Liver (tissue), 9 donors: Measurements from ENCODE around the gene MOCS2. TPM values are rescaled to one million over a fixed set of nuclear protein-coding genes. Genes with fewer than 3 reads are reported as not detected.

Source experiments
- DNase-seq: peaks from one replicate; pipeline ENCODE4 v3.0.0-alpha.2; 2017; ENCODE audit warnings: low spot score
- H3K27ac ChIP-seq, 2 donors: one replicate each; pipeline ENCODE4 v1.7.0; 2013; ENCODE audit warnings: inconsistent platforms in 2 of 2, low read length in 2 of 2, control low read depth in 1 of 2, low read depth in 1 of 2, mild to moderate bottlenecking in 1 of 2
- H3K27me3 ChIP-seq, 4 donors: one replicate each; pipeline versions ENCODE4 v1.6.1 to v1.7.0; 2013; ENCODE audit warnings: low read length in 3 of 4, inconsistent platforms in 1 of 4, mild to moderate bottlenecking in 1 of 4, moderate library complexity in 1 of 4; ENCODE audit not compliant: control insufficient read depth in 4 of 4, insufficient read depth in 4 of 4
- H3K36me3 ChIP-seq, 4 donors: one replicate each; pipeline versions ENCODE4 v1.6.1 to v1.7.0; 2013; ENCODE audit warnings: low read length in 3 of 4, mild to moderate bottlenecking in 3 of 4, low read depth in 1 of 4, moderate library complexity in 1 of 4; ENCODE audit not compliant: control insufficient read depth in 4 of 4, insufficient read depth in 3 of 4
- H3K4me1 ChIP-seq, 4 donors: one replicate each; pipeline versions ENCODE4 v1.6.1 to v1.7.0; 2013; ENCODE audit warnings: low read length in 3 of 4, mild to moderate bottlenecking in 3 of 4, moderate library complexity in 1 of 4; ENCODE audit not compliant: control insufficient read depth in 4 of 4, insufficient read depth in 4 of 4
- H3K4me3 ChIP-seq, 3 donors: one replicate each; pipeline versions ENCODE4 v1.6.1 to v1.7.0; 2013; ENCODE audit warnings: low read length in 3 of 3, control low read depth in 1 of 3, low read depth in 1 of 3, mild to moderate bottlenecking in 1 of 3
- H3K9ac ChIP-seq, 2 donors: one replicate each; pipeline ENCODE4 v1.7.0; 2013; ENCODE audit warnings: low read length in 2 of 2, mild to moderate bottlenecking in 2 of 2, moderate library complexity in 2 of 2, control low read depth in 1 of 2, low read depth in 1 of 2
- H3K9me3 ChIP-seq, 4 donors: one replicate each; pipeline versions ENCODE4 v1.6.1 to v1.7.0; 2013; ENCODE audit warnings: low read length in 3 of 4; ENCODE audit not compliant: control insufficient read depth in 4 of 4
- CTCF ChIP-seq: fragments of 150-350 bp; IDR thresholded peaks from 2 replicates; pipeline ENCODE4 v1.5.1; 2017; ENCODE audit warnings: improper control_type of control experiment, low read depth, low read length; ENCODE audit not compliant: missing input control
- EGR1 ChIP-seq, 2 donors: IDR thresholded peaks; 2 replicates each; pipeline ENCODE4 v1.6.1; 2016 to 2018; ENCODE audit warnings: antibody characterized with exemption in 2 of 2, low read depth in 2 of 2
- FOXA1 ChIP-seq: IDR thresholded peaks from 2 replicates; pipeline ENCODE4 v1.6.1; 2016; ENCODE audit warnings: antibody characterized with exemption
- FOXA2 ChIP-seq: IDR thresholded peaks from 2 replicates; pipeline ENCODE4 v1.6.1; 2016; ENCODE audit warnings: antibody characterized with exemption
- GABPA ChIP-seq, 2 donors: IDR thresholded peaks in 1 of 2; conservative IDR thresholded peaks in 1 of 2; 2 replicates each; pipeline ENCODE4 v1.6.1; 2016; ENCODE audit warnings: antibody characterized with exemption in 2 of 2, mild to moderate bottlenecking in 1 of 2, moderate library complexity in 1 of 2
- HNF4G ChIP-seq: IDR thresholded peaks from 2 replicates; pipeline ENCODE4 v1.6.1; 2016; ENCODE audit warnings: antibody characterized with exemption
- JUND ChIP-seq, 2 donors: IDR thresholded peaks; 2 replicates each; pipeline ENCODE4 v1.6.1; 2016; ENCODE audit warnings: antibody characterized with exemption in 2 of 2
- MAX ChIP-seq: IDR thresholded peaks from 2 replicates; pipeline ENCODE4 v1.6.1; 2016; ENCODE audit warnings: antibody characterized with exemption
- NR2F2 ChIP-seq: IDR thresholded peaks from 2 replicates; pipeline ENCODE4 v1.6.1; 2016; ENCODE audit warnings: antibody characterized with exemption
- RAD21 ChIP-seq, 2 donors: IDR thresholded peaks; 2 replicates each; pipeline ENCODE4 v1.6.1; 2016; ENCODE audit warnings: antibody characterized with exemption in 2 of 2, mild to moderate bottlenecking in 2 of 2
- REST ChIP-seq: IDR thresholded peaks from 2 replicates; pipeline ENCODE4 v1.6.1; 2016; ENCODE audit warnings: antibody characterized with exemption, mild to moderate bottlenecking
- RXRA ChIP-seq, 2 donors: IDR thresholded peaks; 2 replicates each; pipeline ENCODE4 v1.6.1; 2017 to 2018; ENCODE audit warnings: antibody characterized with exemption in 2 of 2, mild to moderate bottlenecking in 1 of 2
- SP1 ChIP-seq: IDR thresholded peaks from 2 replicates; pipeline ENCODE4 v1.6.1; 2018; ENCODE audit warnings: antibody characterized with exemption, mild to moderate bottlenecking
- TAF1 ChIP-seq: conservative IDR thresholded peaks from 2 replicates; pipeline ENCODE4 v1.6.1; 2016; ENCODE audit warnings: antibody characterized with exemption, mild to moderate bottlenecking
- YY1 ChIP-seq: IDR thresholded peaks from 2 replicates; pipeline ENCODE4 v1.6.1; 2016; ENCODE audit warnings: antibody characterized with exemption, mild to moderate bottlenecking
- ZBTB33 ChIP-seq: IDR thresholded peaks from 2 replicates; pipeline ENCODE4 v1.6.1; 2016; ENCODE audit warnings: antibody characterized with exemption
- WGBS: extraction: QIAGEN DNeasy Blood & Tissue Kit; methylation state at CpG from one replicate; pipeline ENCODE4 v1.1.7; 2013; 5-methylcytosine and 5-hydroxymethylcytosine counted together
- polyA plus RNA-seq, 2 donors: library from polyadenylated mRNA; stranded (reverse) in 1 of 2; unstranded in 1 of 2; fragments of 200-250 nt in 1 of 2; fragments of >200 nt in 1 of 2; fragmentation: Nextera tagmentation in 1 of 2; extraction: Ambion mirVana in 1 of 2; gene quantifications; one replicate each; pipeline versions ENCODE4 v1.2.1 to v1.2.3, GENCODE V29; 2013 to 2015
- total RNA-seq, 2 donors: library from RNA; depleted of rRNA; stranded (reverse); fragments of >200 nt; gene quantifications; one replicate each; pipeline ENCODE4 v1.2.3, GENCODE V29; 2014
- donor health status: healthy.
- donor health status: healthy.
- donor health status: healthy.
- donor health status: healthy.
- donor health status: healthy.

The MOCS2 gene
- total and polyA plus RNA-seq, 4 donors: 13.2 to 58.5 (median 39.1) TPM

GRCh38 chr5:53052499-53052898 lies 57.1 kb downstream of the MOCS2 start:
- H3K4me3 ChIP-seq: no peak overlapping the region
- H3K36me3 ChIP-seq: no peaks in the 10 kb centered on the region
- H3K9ac ChIP-seq: no peak overlapping the region
- peaks cover 0 to 5% (median 0%) of the 10 kb centered on the region in 4 donors for H3K27me3 ChIP-seq
- no peak overlapping the region for H3K27ac ChIP-seq
- DNase-seq: no peak
- H3K9me3 ChIP-seq: no peaks in the 10 kb centered on the region
- no peaks in the 10 kb centered on the region for H3K4me1 ChIP-seq
- WGBS: 78% methylated on average over 2 of the region's 2 CpGs
- TF ChIP-seq FOXA2: no peak
- TF ChIP-seq EGR1 (IDR thresholded peaks at IDR 0.05; ENCODE audit: low read depth in 2 of 2): no peak
- no peak for TF ChIP-seq HNF4G
- no peak for TF ChIP-seq JUND (IDR thresholded peaks at IDR 0.05)
- no peak for TF ChIP-seq MAX
- no peak for TF ChIP-seq YY1
- TF ChIP-seq SP1: no peak
- no peak for TF ChIP-seq GABPA (IDR thresholded peaks at IDR 0.05 in 1 of 2, conservative IDR thresholded peaks at IDR 0.05 in 1 of 2)
- TF ChIP-seq REST: no peak
- TF ChIP-seq ZBTB33: no peak
- TF ChIP-seq TAF1: no peak
- TF ChIP-seq FOXA1: no peak
- TF ChIP-seq RXRA (IDR thresholded peaks at IDR 0.05): no peak
- TF ChIP-seq RAD21 (IDR thresholded peaks at IDR 0.05): no peak
- no peak for TF ChIP-seq CTCF
- TF ChIP-seq NR2F2: no peak

- H3K4me1 ChIP-seq: no peaks in the 10 kb centered on the region
- 89% methylated on average over 2 of the region's 2 CpGs for WGBS
- H3K36me3 ChIP-seq: no peaks in the 10 kb centered on the region
- no peak overlapping the region for H3K4me3 ChIP-seq
- no peak for DNase-seq
- no peak for TF ChIP-seq REST
- TF ChIP-seq HNF4G: no peak
- TF ChIP-seq JUND (IDR thresholded peaks at IDR 0.05): no peak
- TF ChIP-seq FOXA1: no peak
- TF ChIP-seq YY1: no peak
- TF ChIP-seq NR2F2: no peak
- TF ChIP-seq RXRA (IDR thresholded peaks at IDR 0.05): no peak
- H3K9ac ChIP-seq: no peak overlapping the region
- no peak overlapping the region for H3K27ac ChIP-seq
- H3K27me3 ChIP-seq: peaks cover 0 to 2% (median 0%) of the 10 kb centered on the region in 4 donors
- H3K9me3 ChIP-seq: no peaks in the 10 kb centered on the region
These were observed 61.3 kb downstream of the MOCS2 start for GRCh38 chr5:53048248-53048647.
